Neural progenitor cell (in vitro differentiated cells): Measurements from ENCODE around the gene IGFN1.

Experiments used
- EZH2 ChIP-seq: fragments of 200-600 bp; sonication (generic); IDR thresholded peaks from 2 replicates; pipeline ENCODE4 v1.6.1; 2017; ENCODE audit warnings: antibody characterized with exemption, mild to moderate bottlenecking, moderate library complexity
- TF ChIP-seq, protein P1 (sequence below): fragments of 200-600 bp; sonication (generic); IDR thresholded peaks from 2 replicates; pipeline ENCODE4 v1.5.1; 2017; ENCODE audit warnings: antibody characterized with exemption, mild to moderate bottlenecking

- TF ChIP-seq, protein P1, sequence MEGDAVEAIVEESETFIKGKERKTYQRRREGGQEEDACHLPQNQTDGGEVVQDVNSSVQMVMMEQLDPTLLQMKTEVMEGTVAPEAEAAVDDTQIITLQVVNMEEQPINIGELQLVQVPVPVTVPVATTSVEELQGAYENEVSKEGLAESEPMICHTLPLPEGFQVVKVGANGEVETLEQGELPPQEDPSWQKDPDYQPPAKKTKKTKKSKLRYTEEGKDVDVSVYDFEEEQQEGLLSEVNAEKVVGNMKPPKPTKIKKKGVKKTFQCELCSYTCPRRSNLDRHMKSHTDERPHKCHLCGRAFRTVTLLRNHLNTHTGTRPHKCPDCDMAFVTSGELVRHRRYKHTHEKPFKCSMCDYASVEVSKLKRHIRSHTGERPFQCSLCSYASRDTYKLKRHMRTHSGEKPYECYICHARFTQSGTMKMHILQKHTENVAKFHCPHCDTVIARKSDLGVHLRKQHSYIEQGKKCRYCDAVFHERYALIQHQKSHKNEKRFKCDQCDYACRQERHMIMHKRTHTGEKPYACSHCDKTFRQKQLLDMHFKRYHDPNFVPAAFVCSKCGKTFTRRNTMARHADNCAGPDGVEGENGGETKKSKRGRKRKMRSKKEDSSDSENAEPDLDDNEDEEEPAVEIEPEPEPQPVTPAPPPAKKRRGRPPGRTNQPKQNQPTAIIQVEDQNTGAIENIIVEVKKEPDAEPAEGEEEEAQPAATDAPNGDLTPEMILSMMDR = no peak
- no peak for TF ChIP-seq EZH2
Measured at GRCh38 chr1:201252944-201253371, 62.3 kb downstream of the IGFN1 start.
